GM12801 (cell line): ENCODE measurements around the gene UBE2I.

Experiments used
- TF ChIP-seq, protein P1 (sequence below): IDR thresholded peaks from one replicate; pipeline ENCODE4 v1.5.1; 2011; ENCODE audit warnings: control low read depth; ENCODE audit not compliant: insufficient read length; ENCODE audit errors: extremely low read depth

Gene UBE2I

DNA sequence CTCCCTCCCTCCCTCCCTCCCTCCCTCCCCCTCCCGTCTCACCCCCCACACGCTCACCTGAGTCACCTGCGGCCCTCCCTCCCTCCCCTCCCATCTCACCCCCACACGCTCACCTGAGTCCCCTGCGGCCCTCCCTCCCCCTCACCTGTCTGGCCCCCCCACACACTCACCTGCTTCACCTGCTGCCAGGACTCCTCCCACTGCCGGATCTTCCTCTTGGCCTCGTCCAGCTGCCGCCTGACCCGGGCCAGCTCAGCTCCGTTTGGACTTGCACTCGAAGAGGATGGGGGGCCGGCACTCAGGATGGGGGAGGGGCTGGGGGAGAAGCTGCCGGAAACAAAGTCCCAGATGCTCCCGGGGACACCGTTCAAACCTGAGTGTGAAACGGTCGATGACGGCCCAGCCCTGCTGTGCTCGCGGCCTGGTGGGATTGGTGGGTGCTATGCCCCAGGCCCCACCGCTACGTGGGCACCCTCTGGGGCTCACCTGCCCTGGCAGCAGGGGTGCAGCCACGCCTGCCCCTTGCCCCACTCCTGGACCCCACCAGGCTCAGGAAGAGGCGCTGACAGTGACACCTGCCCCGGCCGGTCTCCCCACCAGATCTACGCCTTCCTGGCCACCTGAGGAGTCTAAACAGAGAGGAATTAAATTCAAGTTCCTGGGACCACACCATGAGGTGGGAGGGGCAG is 58.2 kb downstream of the UBE2I start:
- TF ChIP-seq, protein P1, sequence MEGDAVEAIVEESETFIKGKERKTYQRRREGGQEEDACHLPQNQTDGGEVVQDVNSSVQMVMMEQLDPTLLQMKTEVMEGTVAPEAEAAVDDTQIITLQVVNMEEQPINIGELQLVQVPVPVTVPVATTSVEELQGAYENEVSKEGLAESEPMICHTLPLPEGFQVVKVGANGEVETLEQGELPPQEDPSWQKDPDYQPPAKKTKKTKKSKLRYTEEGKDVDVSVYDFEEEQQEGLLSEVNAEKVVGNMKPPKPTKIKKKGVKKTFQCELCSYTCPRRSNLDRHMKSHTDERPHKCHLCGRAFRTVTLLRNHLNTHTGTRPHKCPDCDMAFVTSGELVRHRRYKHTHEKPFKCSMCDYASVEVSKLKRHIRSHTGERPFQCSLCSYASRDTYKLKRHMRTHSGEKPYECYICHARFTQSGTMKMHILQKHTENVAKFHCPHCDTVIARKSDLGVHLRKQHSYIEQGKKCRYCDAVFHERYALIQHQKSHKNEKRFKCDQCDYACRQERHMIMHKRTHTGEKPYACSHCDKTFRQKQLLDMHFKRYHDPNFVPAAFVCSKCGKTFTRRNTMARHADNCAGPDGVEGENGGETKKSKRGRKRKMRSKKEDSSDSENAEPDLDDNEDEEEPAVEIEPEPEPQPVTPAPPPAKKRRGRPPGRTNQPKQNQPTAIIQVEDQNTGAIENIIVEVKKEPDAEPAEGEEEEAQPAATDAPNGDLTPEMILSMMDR, result no peak

DNA sequence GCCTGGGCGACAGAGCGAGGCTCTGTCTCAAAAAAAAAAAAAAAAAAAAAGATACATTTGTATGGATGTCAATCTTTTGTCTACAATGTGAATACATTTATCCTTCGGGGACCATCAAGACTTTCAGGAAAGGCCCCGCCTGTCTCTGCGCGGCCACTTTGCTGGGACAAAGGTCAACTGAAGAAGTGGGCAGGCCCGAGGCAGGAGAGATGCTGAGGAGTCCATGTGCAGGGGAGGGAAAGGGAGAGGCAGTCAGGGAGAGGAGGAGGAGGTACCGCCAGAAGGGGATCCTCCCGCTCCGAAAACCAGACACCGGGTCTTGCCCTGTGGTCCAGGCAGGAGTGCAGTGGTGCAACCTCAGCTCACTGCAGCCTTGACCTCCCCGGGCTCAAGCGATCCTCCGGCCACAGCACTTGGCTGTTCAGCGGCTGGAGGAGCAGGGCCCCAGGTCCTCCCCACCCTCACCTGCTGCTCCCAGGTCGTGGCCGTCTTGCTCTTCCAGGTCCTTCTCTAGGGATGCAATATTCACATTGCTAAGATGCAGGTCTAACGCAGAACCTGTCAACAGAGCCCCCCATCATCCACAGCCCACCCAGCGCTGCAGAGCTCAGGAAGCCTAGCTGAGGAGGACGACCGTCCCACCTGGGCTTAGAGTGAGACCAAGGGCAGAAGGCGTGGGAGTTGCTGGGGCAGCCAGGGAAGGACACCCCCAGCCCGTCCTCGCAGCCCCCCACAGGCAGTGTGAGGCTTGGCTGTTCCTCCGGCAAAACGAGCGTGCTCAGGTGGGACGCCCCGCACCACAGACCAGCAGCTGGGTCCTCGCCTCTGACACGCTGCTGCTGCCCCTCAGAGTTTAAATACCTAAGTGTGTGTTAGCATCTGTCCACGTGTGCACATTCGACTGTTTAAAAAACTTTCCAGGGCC is 61.9 kb downstream of the UBE2I start:
- TF ChIP-seq, protein P1, result no peak

DNA sequence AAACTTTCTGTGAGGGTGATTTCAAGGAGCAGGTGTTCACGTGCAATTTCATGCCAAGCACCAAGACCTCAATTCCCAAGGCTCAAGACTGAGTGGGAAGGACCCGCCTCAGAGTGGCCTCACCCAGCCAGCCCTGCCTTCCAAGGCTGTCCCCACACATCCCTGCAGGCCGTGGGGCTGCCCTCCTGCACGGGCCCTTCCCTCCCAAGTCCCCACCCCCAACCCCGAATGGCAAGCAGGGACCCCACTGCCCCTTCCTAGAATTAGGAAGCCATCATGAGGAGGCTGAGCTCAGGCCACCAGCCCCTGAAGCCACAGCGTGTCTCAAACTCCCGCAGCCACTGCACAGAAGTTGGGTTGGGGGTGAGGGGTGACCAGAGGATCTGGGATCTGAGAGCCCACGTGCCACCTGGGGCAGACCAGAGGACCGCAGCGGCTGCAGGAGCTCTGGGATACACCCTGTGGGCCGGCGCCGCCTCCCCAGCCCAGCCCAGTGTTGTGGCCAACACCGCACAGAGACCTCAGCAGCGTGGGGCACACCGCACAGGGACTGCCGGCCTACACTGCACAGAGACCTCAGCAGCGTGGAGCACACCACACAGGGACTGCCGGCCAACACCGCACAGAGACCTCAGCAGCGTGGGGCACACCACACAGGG is 63.0 kb downstream of the UBE2I start:
- TF ChIP-seq, protein P1, result no peak

DNA sequence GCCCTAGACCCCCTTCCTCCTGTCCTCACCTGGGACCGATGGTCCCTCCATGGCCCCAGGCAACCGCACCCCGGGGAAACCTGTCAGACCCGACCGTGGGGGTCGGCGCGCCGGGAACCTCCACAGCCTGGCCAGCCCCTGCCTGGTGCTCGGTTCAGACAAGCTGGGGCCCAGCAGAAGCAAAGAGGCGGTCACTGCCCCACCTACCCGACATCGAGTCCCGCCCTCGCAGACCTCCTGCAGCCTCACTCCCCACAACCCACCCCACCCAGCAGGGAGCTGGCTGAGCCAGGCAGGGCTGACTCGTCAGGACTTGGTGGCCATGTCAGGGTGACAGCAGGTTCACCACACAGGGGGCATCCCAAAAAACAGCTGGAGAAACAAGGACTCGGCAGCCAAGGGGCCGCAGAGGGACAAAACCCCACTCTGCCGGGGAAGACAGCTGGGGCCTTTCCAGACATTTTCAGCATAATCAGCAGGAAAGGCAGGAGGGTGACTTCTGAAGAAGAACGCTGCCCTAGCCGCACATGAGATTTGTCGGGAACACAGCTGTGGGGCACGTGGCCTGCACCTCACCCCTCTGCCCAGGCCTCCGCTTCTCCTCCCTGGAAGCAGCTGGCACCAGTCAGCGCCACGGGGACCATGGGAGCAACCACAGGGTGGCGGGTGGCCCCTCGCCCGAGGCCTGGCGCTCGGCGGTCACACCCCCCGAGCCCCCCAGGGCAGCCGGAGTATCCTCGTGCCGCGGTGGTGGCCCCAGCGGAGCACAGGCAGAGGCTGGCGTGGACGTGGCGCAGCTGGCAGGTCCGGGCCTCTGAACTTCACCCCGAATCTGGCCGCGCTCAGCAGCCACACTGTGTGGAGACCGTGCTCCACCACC is 65.2 kb downstream of the UBE2I start:
- TF ChIP-seq, protein P1, result no peak

DNA sequence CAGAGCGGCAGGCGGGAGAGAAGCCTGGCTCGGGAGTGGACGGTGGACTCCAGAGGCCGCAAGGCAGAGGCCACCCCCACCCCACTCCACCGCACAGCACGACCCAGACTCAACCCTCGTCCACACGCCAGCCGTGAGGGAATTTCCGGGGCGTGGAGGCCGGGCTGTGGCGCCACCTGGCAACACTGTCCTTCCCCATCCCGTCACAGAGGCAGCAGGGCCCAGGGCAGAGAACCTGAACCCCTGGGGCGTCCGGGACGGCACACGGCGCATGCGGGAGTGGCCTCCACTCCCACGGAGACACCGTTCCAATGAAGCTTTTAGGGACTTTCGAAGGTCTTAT is 65.8 kb downstream of the UBE2I start:
- TF ChIP-seq, protein P1, result no peak

DNA sequence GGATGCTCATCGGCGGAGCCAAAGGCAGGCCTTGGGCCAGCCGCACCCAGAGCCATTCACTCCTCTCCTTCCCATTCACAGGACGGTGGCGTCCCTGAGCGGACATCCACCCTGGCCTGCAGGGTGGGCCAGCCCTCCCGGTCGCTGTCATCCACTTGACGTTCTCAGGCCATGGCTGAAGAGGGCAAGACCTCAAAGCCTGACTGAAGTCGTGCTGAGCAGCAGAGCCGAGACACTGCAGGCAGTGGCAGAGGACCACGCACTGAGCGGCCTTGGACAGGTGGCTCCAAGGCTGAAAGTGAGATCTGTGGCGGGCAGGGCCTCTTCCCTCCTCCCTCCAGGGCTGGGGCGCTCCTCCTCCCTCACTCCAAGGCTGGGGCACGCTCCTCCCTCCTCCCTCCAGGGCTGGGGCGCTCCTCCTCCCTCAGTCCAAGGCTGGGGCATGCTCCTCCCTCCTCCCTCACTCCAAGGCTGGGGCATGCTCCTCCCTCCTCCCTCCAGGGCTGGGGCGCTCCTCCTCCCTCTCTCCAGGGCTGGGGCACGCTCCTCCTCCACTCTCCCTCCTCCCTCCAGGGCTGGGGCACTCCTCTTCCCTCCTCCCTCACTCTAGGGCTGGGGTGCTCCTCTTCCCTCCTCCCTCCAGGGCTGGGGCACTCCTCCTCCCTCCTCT is 66.4 kb downstream of the UBE2I start:
- TF ChIP-seq, protein P1, result no peak
